GM12875 (cell line): ENCODE measurements around the gene CD300E.

ENCODE experiments used
- H3K4me3 ChIP-seq: one replicate; pipeline ENCODE4 v1.5.1; 2011; ENCODE audit warnings: low read depth, low read length, control low read depth
- TF ChIP-seq, protein P1 (sequence below): IDR thresholded peaks from 2 replicates; pipeline ENCODE4 v1.5.1; 2011; ENCODE audit warnings: low read depth, mild to moderate bottlenecking, control low read depth, inconsistent platforms, low read length, moderate library complexity, borderline replicate concordance; ENCODE audit not compliant: insufficient read depth

Gene CD300E

DNA sequence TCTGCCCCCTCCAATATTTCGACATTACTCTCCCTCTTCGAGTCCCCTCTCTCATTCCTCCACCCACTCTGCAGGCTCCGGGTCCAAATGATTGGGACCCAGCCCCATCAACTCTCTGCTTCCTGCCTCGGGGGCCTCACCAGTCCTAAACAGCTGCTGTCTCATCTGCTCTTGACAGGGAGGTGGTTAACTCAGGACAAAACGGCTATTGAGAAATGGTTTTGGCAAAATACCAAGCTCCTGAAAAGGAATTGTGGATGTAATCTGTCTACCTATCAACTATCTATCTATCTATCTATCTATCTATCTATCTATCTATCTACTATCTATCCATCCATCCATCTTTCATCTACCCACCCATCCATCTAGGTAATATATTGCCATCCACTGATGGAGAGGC, 58.4 kb downstream of the CD300E start:
- H3K4me3 ChIP-seq = no peak overlapping the region
- TF ChIP-seq, protein P1, sequence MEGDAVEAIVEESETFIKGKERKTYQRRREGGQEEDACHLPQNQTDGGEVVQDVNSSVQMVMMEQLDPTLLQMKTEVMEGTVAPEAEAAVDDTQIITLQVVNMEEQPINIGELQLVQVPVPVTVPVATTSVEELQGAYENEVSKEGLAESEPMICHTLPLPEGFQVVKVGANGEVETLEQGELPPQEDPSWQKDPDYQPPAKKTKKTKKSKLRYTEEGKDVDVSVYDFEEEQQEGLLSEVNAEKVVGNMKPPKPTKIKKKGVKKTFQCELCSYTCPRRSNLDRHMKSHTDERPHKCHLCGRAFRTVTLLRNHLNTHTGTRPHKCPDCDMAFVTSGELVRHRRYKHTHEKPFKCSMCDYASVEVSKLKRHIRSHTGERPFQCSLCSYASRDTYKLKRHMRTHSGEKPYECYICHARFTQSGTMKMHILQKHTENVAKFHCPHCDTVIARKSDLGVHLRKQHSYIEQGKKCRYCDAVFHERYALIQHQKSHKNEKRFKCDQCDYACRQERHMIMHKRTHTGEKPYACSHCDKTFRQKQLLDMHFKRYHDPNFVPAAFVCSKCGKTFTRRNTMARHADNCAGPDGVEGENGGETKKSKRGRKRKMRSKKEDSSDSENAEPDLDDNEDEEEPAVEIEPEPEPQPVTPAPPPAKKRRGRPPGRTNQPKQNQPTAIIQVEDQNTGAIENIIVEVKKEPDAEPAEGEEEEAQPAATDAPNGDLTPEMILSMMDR = no peak

DNA sequence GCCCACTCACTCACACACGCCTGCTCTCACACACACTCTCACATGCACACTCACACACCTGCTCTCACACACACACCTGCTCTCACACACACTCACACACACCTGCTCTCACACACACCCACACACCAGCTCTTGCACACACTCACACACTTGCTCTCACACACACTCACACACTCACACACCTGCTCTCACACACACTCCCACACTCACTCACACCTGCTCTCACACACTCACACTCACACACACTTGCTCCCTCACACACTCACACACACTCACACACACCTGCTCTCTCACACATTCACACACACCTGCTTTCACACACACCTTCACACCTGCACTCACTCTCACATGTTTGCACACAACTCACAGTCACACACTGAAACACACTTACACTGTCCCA, 60.2 kb downstream of the CD300E start:
- no peak overlapping the region for H3K4me3 ChIP-seq
- TF ChIP-seq, protein P1 = no peak

DNA sequence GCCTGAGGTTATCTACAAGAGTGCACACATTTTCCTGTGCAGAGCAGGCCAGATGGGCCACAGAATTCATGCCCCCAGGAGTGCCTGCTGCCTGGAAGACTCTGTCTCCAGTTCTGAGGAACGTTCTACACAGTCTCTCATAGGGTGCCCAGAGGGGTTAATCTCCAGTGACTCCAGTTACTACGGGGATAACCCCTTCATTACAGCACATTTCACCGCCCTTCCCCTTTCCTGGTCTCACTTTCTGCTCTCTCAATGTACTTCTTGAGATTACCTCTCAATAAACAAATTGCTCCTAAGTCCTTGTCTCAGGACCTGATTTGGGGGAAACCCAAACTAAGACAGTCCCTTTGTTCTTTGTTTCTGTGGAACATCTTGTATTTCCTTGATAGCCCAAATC, 62.0 kb downstream of the CD300E start:
- H3K4me3 ChIP-seq = no peak overlapping the region
- TF ChIP-seq, protein P1 = no peak
